DMS53 treated with DMSO at 0.1 percent for 48 hours (cell line): ENCODE results near the gene HDHD3.
"Not testable (repeated sequence)": the region's sequence is repeated elsewhere in the genome, so short reads cannot be mapped to it uniquely, and the experiment has no call there.

Source experiments
- DNase-seq: peaks from one replicate; lab custom pipeline; 2025; ENCODE audit not compliant: unreplicated experiment; lab: John Stamatoyannopoulos, UW

The HDHD3 gene

GRCh38 chr9:113376634-113377567 lies at the start of gene HDHD3:
HDHD3 (minus strand) TSS chr9:113376986; CDS start chr9:113374354, 2,632 bp downstream.
- peak; percentile 70 for DNase-seq

DNA sequence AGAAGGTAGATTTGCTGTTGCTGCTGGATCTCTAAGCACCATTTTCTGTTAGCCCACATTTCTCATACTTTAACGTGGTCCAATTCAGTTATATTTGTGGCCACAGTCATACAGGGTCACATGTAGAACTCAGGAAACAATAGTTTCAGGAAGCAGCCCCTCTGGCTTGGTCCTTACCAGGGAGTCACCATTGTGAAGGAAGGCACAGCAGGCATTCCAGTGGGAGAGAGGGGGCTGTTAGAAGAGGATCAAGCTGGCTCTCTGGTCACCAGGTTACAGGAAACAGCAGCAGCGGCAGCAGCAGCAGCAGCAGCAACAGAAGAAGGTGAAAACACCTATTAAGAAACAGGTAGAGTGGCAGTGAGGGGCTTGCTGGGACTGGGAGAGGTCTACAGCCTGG lies 48.3 kb upstream of the HDHD3 start:
- no peak for DNase-seq

DNA sequence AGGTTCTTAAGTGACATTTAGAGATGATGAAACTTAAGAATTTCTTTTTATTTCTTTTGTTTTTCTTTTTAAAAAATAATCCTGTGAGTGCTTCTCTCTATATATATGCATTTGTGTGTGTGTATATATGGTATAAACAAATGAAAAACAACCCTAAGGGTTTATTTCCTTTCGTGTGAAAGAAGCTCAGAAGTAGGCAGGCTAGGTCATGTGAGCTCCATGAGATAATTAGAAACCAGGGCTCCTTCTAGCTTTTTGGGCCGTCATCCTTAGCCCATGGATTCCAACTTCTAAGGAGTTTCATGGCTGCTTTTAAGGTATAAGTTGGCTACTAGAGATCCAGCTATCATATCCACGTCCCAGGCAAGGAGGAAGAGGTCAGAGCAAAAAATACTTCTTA lies 44.9 kb upstream of the HDHD3 start:
- no peak for DNase-seq

DNA sequence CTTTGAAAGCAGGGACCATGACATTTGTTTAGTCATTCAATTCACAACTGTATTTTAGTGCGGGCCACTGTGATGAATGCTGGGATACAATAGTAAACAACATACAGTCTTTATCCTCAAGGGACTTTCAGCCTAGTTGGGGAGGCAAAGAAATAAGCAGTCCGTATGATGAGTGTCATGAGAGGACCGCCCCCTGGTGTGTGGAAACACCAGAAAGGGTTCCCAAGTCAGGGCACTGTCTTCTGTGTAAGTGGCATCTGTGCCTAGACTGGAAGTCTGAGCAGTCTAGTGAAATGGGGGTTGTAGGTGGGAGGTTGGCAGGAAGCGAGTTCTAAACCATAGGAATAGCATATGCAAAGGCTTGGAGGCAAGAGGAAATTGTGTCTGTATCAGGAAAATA lies 40.6 kb upstream of the HDHD3 start:
- DNase-seq, result no peak

GRCh38 chr9:113416149-113416721 lies 39.4 kb upstream of the HDHD3 start:
- no peak for DNase-seq

DNA sequence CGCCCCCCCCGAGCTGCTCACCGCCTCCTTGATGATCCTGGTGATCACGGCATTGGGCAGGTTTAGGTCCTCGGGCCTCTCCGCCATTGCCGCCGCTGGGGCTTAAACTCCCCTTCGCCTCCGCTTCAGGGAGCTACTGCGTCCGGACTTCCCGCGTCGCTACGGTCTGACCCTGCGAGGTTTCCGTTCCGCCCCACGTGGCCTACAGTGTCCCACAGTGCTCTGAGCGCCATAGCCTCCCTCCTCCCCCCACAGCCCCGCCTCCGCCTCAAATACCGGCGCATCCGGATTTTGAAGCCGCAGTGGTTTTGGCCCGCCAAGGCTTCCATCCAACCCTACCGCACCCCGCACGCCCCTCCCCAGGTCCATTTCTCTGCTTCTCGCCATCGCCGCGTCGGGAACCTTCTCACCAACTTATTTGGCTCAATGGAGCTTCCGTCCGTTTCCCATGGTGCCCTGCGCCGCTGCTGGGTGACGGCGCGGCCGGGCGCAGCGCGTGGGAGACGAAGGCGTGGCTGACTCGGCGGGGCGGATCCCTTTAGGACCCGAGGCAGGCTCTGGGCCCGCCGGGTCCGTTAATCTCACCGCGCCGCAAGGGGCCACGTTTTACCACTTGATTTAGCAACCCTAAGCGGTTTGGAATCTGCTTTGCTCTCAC lies 33.5 kb upstream of the HDHD3 start, which contains the start of the genes C9orf43 and POLE3:
C9orf43 (plus strand) TSS at position 541 of the 658 bp plus-strand sequence. CDS start 2,747 bp downstream, outside the sequence.
POLE3 (minus strand) TSS at position 469 of the 658 bp plus-strand sequence; CDS start at position 87, 382 bp downstream.
- DNase-seq, result peak; percentile 82

- DNase-seq, result no peak
Observed at GRCh38 chr9:113409883-113410206, 33.1 kb upstream of the HDHD3 start.

- no peak for DNase-seq
Observed at GRCh38 chr9:113409481-113409880, 32.7 kb upstream of the HDHD3 start.

DNA sequence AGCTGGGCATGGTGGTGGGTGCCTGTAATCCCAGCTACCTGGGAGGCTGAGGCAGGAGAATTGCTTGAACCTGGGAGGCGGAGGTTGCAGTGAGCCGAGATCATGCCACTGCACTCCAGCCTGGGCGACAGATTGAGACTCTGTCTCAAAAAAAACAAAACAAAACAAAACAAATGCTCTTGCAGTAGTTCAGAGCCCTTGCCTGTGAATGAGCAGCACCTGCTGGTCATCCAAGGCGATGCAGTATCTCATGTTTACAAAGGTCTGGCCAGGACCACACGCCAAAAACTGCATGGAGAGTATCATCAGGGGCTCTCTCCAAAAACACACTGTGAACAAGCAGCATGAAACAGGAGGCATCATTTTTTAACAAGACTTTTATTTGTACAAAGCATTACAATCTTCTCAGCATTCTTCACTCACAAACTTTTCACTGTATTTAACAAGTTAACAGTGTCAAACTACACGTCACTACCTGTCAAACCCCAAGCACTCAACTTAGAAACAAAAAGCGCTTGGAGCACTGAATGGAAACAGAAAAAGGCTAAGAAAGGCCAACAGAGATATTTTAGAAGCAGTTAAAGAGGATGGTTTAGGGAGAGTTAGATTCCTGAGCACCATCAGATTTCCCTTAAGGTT lies 30.2 kb upstream of the HDHD3 start:
- DNase-seq, result peak; percentile 41

- not testable (repeated sequence) for DNase-seq
Observed at GRCh38 chr9:113406353-113406752, 29.6 kb upstream of the HDHD3 start.

DNA sequence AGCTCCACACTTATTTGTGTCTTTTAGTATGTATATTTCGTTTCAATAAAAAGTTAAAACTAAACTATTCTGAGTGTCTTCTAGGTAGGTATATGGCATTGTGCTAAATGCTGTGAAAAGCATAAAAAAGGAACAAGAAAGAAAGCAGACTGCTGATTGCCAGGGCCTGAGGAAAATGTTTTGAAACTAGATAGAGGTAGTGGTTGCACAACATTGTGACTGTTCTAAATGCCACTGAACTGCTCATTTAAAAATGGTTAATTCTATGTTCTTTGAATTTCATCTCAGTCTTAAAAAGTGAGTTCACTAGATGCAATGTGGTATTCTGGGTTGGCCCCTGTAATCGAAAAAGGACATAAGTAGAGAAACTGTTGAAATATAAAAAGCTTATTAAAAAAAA lies 26.9 kb upstream of the HDHD3 start:
- DNase-seq, result no peak

DNA sequence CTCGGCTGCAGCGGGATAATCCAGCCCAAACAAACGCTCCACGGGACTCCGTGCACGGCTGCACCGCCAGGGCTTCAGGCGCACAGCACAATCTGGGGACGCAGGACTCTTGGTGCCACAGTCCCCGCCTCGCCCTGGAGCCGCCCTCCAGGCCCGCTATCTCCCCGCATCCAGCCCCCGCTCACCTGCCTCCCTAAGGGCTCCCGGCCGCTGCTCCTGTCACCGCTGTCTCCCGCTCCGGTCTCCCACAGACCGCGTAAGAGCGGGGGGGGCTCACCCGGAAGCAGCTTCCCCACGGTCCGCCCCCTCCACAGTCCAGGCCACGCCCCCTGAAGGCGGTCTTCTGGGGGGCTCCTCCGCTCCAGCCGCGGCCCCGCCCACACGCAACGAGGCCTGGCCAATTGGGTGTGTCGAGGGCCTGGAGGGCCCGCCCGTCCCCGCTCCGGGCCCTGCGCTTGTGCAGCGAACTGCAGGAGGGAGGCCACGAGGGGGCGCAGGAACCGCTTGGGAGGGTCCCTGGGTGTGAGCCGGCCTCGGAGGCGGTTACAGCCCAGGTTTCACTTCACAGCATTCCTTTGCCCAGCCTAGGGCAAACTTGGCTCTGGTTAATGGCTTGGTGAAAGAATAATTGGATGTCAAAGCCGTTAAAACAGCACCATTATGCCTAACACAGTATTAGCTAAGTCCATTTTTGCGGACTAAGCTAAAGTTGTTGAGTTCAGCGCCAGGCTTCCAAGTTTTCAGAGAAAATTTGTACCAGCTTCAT lies 24.4 kb upstream of the HDHD3 start, which contains the start of gene ALAD:
ALAD (minus strand) TSS at position 258 of the 766 bp plus-strand sequence. CDS start 7,725 bp downstream, outside the sequence.
- peak; percentile 87 for DNase-seq

DNA sequence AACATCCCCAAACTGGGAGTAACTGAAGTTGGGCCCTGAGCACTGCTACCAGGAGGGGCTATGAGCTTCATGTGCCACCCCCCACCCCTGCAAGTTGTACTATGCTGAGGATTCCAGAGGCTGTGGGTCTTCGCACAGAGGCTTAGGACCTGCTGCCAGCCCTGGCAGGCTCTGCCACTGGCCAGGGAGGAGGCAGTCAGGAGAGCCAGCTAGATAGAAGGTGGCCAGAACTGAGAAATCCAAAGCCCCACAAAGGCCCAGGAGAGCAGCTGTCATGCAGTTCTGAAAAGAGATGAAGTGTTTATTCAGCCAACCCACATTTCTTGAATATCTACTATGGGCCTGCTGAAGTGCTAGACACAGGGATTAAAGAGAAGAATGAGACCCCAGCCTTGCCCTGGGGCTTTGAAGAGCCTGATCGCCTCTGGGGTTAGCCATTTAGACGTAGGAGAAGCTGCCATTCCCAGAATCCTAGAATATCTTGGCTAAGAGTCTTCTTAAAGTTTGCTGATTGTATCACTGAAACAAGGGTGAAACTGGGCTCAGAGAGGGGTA lies 22.9 kb upstream of the HDHD3 start:
- no peak for DNase-seq

GRCh38 chr9:113398796-113399195 lies 22.0 kb upstream of the HDHD3 start:
- DNase-seq, result no peak

GRCh38 chr9:113397203-113397631 lies 20.4 kb upstream of the HDHD3 start:
- DNase-seq, result no peak

DNA sequence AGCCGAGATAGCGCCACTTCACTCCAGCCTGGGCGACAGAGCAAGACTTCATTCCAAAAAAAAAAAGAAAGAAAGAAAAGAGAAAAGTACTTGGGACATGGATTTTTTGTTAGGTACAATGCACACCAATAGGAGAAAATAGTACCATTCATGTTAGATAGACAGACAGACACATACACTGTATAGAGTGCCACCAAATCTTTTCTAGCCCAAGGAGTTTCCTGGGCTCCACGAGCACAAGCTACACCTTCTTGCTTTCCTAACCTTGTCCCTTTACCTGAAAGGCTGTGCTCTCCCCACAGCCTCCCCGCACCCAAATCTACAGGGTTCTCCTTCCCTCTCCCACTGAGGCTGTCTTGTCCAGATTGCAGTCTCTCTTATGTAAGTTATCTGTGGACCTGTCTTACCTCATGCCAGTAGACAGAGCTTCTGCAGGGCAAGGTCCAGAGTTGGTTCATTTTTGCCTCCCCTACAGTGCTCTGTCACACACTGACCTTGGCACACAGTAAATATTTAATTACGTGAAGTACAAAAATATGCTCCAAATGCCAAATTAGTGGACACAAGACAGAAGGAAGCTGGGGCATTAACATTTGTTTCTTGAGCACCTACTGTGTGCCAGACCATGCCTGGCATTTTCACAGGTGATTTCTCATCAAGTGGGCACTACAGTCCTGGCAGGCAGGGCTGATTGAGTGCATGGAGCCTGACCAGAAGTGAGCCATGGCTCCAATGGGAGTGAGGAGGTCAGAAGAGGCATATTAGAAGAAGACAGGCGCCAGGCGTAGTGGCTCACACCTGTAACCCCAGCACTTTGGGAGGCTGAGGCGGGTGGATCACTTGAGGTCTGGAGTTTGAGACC lies 18.4 kb upstream of the HDHD3 start:
- DNase-seq, result no peak

DNA sequence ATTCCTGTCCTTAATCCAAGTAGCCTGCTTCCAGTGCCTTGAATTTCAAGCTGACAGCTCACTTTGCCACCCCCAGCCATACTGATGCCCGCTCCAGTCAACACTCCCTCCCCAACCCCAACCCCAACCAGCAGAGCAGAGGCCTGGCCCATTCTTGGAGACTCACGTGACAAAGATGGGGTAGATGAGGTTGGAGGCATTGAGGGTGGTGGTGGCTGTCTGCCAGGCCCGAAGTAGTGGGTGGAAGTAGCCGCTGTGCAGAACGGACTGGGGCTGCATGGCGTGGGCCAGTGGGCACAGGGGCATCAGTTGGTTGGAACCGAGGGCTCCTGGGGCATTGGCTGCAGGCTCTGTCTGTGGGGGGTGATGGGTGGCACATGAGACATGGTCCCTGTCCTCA lies 16.5 kb upstream of the HDHD3 start:
- DNase-seq, result no peak

GRCh38 chr9:113391917-113392316 lies 15.1 kb upstream of the HDHD3 start:
- DNase-seq, result no peak
